ENCODE measurements around the gene E2F6. TPM values are rescaled to one million over a fixed set of nuclear protein-coding genes. Genes with fewer than 3 reads are reported as not detected.

Gene E2F6
- polyA plus RNA-seq, 1 of the 3 experiments (the other 2 are of a cell fraction), result 15.3 TPM

- POLR2A ChIA-PET, result no interaction called here
Measured at GRCh38 chr2:11502740-11503292, 36.9 kb upstream of the E2F6 start.

GRCh38 chr2:11500702-11501303, 34.8 kb upstream of the E2F6 start:
- 92% methylated on average over 5 of the region's 5 CpGs for WGBS (ENCODE audit: low lambda C conversion rate)
- DNase-seq, result no peak
- POLR2A ChIA-PET, result no interaction called here

More at GRCh38 chr2:11502740-11503292, 36.9 kb upstream of the E2F6 start:
- Histone ChIP-seq H3K4me3 (ENCODE audit: low read depth in 2 of 2, low read length in 1 of 2) (no peak overlapping the region), H3F3A (replicated peaks; ENCODE audit: insufficient read depth) (no peaks in the 10 kb centered on the region), H3K79me2 (ENCODE audit: insufficient read depth) (no peaks in the 10 kb centered on the region), H3K9ac (no peak overlapping the region), H3K9me2 (no peaks in the 10 kb centered on the region), H3K4me2 (no peak overlapping the region), H3K4me1 (ENCODE audit: control insufficient read depth in 1 of 2, insufficient read depth in 2 of 2, low read depth in 1 of 2, low read length in 1 of 2) (peaks cover 0 to 26% of the 10 kb centered on the region in 2 experiments; a peak in 2 of 4 replicates), H3K36me3 (replicated peaks in 1 of 2; ENCODE audit: control insufficient read depth in 1 of 2, insufficient read depth in 2 of 2, low read length in 1 of 2) (no peaks in the 10 kb centered on the region), H3K27me3 (ENCODE audit: insufficient read depth) (no peaks in the 10 kb centered on the region), H2AFZ (ENCODE audit: low read depth) (no peak overlapping the region), H3K27ac (ENCODE audit: low read depth in 2 of 2, low read length in 1 of 2) (no peak overlapping the region), H4K20me1 (ENCODE audit: insufficient read depth) (no peaks in the 10 kb centered on the region), H3K9me3 (peaks cover 7% of the 10 kb centered on the region; the same call in 1 of the 2 replicates)
- TF ChIP-seq GABPA (IDR thresholded peaks at IDR 0.05; ENCODE audit: low read depth) (no peak), CTCF (IDR thresholded peaks at IDR 0.05) (no peak), USF2 (IDR thresholded peaks at IDR 0.05; ENCODE audit: borderline replicate concordance, low read depth, low read length) (no peak), RCOR1 (IDR thresholded peaks at IDR 0.05; ENCODE audit: low read length) (no peak), EP300 (IDR thresholded peaks at IDR 0.05; ENCODE audit: borderline replicate concordance in 1 of 2, low read depth in 1 of 2, low read length in 1 of 2) (no peak), JUND (IDR thresholded peaks at IDR 0.05) (no peak), FOXJ3 (CRISPR knock-in tag; IDR thresholded peaks at IDR 0.05) (no peak)
- DNase-seq, result no peak
- CTCF ChIA-PET, result interaction anchor here (1.0 kb wide), 1 partner anchor 371 kb away, joined by 3 read pairs; no protein-coding TSS in a partner anchor
- 81% methylated on average over 4 of the region's 4 CpGs for WGBS (ENCODE audit: low lambda C conversion rate)

More at GRCh38 chr2:11500702-11501303, 34.8 kb upstream of the E2F6 start:
- TF ChIP-seq REST (IDR thresholded peaks at IDR 0.05; ENCODE audit: low read depth, low read length), result no peak
- Histone ChIP-seq H3F3A (replicated peaks; ENCODE audit: insufficient read depth) (peaks cover 4% of the 10 kb centered on the region), H3K79me2 (ENCODE audit: insufficient read depth) (no peaks in the 10 kb centered on the region), H3K36me3 (replicated peaks in 1 of 2; ENCODE audit: control insufficient read depth in 1 of 2, insufficient read depth in 2 of 2, low read length in 1 of 2) (no peaks in the 10 kb centered on the region), H4K20me1 (ENCODE audit: insufficient read depth) (no peaks in the 10 kb centered on the region), H3K9me3 (peaks cover 7% of the 10 kb centered on the region; the same call in 1 of the 2 replicates), H3K4me3 (ENCODE audit: low read depth in 2 of 2, low read length in 1 of 2) (no peak overlapping the region), H3K4me1 (ENCODE audit: control insufficient read depth in 1 of 2, insufficient read depth in 2 of 2, low read depth in 1 of 2, low read length in 1 of 2) (peaks cover 0 to 22% of the 10 kb centered on the region in 2 experiments; a peak in 2 of 4 replicates), H3K9me2 (no peaks in the 10 kb centered on the region), H3K9ac (no peak overlapping the region), H3K27me3 (ENCODE audit: insufficient read depth) (no peaks in the 10 kb centered on the region), H3K27ac (ENCODE audit: low read depth in 2 of 2, low read length in 1 of 2) (no peak overlapping the region), H3K4me2 (no peak overlapping the region), H2AFZ (ENCODE audit: low read depth) (no peak overlapping the region)
- CTCF ChIA-PET, result interaction anchor here (0.9 to 12.6 kb wide), 5 partner anchors 9 to 80 kb away, joined by 3 to 170 read pairs (median 3); no protein-coding TSS in a partner anchor

All from SK-N-SH (cell line).